D341Med (cell line): ENCODE data around the gene LHPP.
"Not testable (repeated sequence)": the region's sequence is repeated elsewhere in the genome, so short reads cannot be mapped to it uniquely, and the experiment has no call there.

Source experiments
- DNase-seq: peaks from one replicate; pipeline ENCODE4 v3.0.0; 2012; ENCODE audit warnings: low spot score

Gene LHPP

GRCh38 chr10:124461642-124462347 is at the start of gene LHPP:
Gene LHPP (plus strand): TSS chr10:124461823. CDS start chr10:124461863, 40 bp downstream.
- peak; percentile 88 for DNase-seq

GRCh38 chr10:124414076-124414475 is 47.5 kb upstream of the LHPP start:
- no peak for DNase-seq

GRCh38 chr10:124415210-124415609 is 46.4 kb upstream of the LHPP start:
- DNase-seq = no peak

GRCh38 chr10:124416733-124417132 is 44.9 kb upstream of the LHPP start:
- no peak for DNase-seq

- DNase-seq = peak; percentile 72
Measured at GRCh38 chr10:124417895-124418725, 43.5 kb upstream of the LHPP start.

GRCh38 chr10:124418726-124419501 is 42.7 kb upstream of the LHPP start, which contains the start of gene OAT:
Gene OAT (minus strand): TSS chr10:124418923. CDS start chr10:124412171, 6,752 bp downstream.
- DNase-seq = peak; percentile 94

GRCh38 chr10:124419635-124420034 is 42.0 kb upstream of the LHPP start:
- DNase-seq = no peak

GRCh38 chr10:124420254-124420653 is 41.4 kb upstream of the LHPP start:
- DNase-seq = no peak

GRCh38 chr10:124422742-124423141 is 38.9 kb upstream of the LHPP start:
- no peak for DNase-seq

GRCh38 chr10:124423813-124424212 is 37.8 kb upstream of the LHPP start:
- no peak for DNase-seq

GRCh38 chr10:124425227-124425962 is 36.2 kb upstream of the LHPP start:
- no peak for DNase-seq

GRCh38 chr10:124428207-124428777 is 33.3 kb upstream of the LHPP start:
- DNase-seq = no peak

GRCh38 chr10:124429576-124429975 is 32.0 kb upstream of the LHPP start:
- no peak for DNase-seq

GRCh38 chr10:124430077-124430476 is 31.5 kb upstream of the LHPP start:
- DNase-seq = no peak

GRCh38 chr10:124433461-124433860 is 28.2 kb upstream of the LHPP start:
- no peak for DNase-seq

GRCh38 chr10:124435683-124436082 is 25.9 kb upstream of the LHPP start:
- not testable (repeated sequence) for DNase-seq

- no peak for DNase-seq
Measured at GRCh38 chr10:124436191-124436638, 25.4 kb upstream of the LHPP start.

GRCh38 chr10:124441694-124442093 is 19.9 kb upstream of the LHPP start:
- DNase-seq = not testable (repeated sequence)

GRCh38 chr10:124446830-124447750 is 14.5 kb upstream of the LHPP start:
- DNase-seq = no peak
